SK-N-SH (cell line): ENCODE measurements around the gene MAD1L1.

Source experiments
- CTCF ChIP-seq: fragments of 200-600 bp; sonication (generic); IDR thresholded peaks from 2 replicates; pipeline ENCODE4 v1.6.1; 2017; ENCODE audit warnings: antibody characterized with exemption, mild to moderate bottlenecking, moderate library complexity
- FOSL2 ChIP-seq: IDR thresholded peaks from 2 replicates; pipeline ENCODE4 v1.4.0; 2012; ENCODE audit warnings: low read depth, mild to moderate bottlenecking, moderate library complexity, borderline replicate concordance
- FOXJ3 ChIP-seq: sonication (generic); formaldehyde crosslinking; IDR thresholded peaks from 2 replicates; pipeline ENCODE4 v1.5.1; 2020; ENCODE audit warnings: mild to moderate bottlenecking, missing genetic modification reagents
- GATA2 ChIP-seq: sonication (generic); formaldehyde crosslinking; IDR thresholded peaks from 2 replicates; pipeline ENCODE4 v1.5.0; 2020; ENCODE audit warnings: mild to moderate bottlenecking, missing genetic modification reagents
- MAX ChIP-seq: IDR thresholded peaks from 2 replicates; pipeline ENCODE4 v1.4.0; 2012; ENCODE audit warnings: low read depth
- NRF1 ChIP-seq: IDR thresholded peaks from 2 replicates; pipeline ENCODE4 v1.6.1; 2012; ENCODE audit warnings: low read depth, mild to moderate bottlenecking, low read length
- RFX5 ChIP-seq: IDR thresholded peaks from 2 replicates; pipeline ENCODE4 v1.6.1; 2012; ENCODE audit warnings: mild to moderate bottlenecking, improper control_type of control experiment, low read length
- SIN3A ChIP-seq: IDR thresholded peaks from 2 replicates; pipeline ENCODE4 v1.6.1; 2012; ENCODE audit warnings: low read depth, mild to moderate bottlenecking, low read length, moderate library complexity, borderline replicate concordance
- TEAD4 ChIP-seq: IDR thresholded peaks from 2 replicates; pipeline ENCODE4 v1.4.0; 2012; ENCODE audit warnings: mild to moderate bottlenecking, borderline replicate concordance; ENCODE audit not compliant: insufficient read depth
- YY1 ChIP-seq: IDR thresholded peaks from 2 replicates; pipeline ENCODE4 v1.4.0; 2012; ENCODE audit warnings: low read depth, mild to moderate bottlenecking
- TF ChIP-seq, protein P1 (sequence below): IDR thresholded peaks from 2 replicates; pipeline ENCODE4 v1.4.0; 2012; ENCODE audit warnings: low read depth, borderline replicate concordance
- TF ChIP-seq, protein P2 (sequence below): IDR thresholded peaks from 2 replicates; pipeline ENCODE4 v1.6.1; 2012; ENCODE audit warnings: mild to moderate bottlenecking, low read depth, low read length, moderate library complexity

GRCh38 chr7:1893451-1893850 is 339.3 kb downstream of the MAD1L1 start:
- TF ChIP-seq NRF1 = no peak
- TF ChIP-seq MAX = no peak
- no peak for TF ChIP-seq RFX5
- TF ChIP-seq, protein P1, sequence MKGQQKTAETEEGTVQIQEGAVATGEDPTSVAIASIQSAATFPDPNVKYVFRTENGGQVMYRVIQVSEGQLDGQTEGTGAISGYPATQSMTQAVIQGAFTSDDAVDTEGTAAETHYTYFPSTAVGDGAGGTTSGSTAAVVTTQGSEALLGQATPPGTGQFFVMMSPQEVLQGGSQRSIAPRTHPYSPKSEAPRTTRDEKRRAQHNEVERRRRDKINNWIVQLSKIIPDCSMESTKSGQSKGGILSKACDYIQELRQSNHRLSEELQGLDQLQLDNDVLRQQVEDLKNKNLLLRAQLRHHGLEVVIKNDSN = no peak
- TF ChIP-seq FOSL2 = no peak
- TF ChIP-seq, protein P2, sequence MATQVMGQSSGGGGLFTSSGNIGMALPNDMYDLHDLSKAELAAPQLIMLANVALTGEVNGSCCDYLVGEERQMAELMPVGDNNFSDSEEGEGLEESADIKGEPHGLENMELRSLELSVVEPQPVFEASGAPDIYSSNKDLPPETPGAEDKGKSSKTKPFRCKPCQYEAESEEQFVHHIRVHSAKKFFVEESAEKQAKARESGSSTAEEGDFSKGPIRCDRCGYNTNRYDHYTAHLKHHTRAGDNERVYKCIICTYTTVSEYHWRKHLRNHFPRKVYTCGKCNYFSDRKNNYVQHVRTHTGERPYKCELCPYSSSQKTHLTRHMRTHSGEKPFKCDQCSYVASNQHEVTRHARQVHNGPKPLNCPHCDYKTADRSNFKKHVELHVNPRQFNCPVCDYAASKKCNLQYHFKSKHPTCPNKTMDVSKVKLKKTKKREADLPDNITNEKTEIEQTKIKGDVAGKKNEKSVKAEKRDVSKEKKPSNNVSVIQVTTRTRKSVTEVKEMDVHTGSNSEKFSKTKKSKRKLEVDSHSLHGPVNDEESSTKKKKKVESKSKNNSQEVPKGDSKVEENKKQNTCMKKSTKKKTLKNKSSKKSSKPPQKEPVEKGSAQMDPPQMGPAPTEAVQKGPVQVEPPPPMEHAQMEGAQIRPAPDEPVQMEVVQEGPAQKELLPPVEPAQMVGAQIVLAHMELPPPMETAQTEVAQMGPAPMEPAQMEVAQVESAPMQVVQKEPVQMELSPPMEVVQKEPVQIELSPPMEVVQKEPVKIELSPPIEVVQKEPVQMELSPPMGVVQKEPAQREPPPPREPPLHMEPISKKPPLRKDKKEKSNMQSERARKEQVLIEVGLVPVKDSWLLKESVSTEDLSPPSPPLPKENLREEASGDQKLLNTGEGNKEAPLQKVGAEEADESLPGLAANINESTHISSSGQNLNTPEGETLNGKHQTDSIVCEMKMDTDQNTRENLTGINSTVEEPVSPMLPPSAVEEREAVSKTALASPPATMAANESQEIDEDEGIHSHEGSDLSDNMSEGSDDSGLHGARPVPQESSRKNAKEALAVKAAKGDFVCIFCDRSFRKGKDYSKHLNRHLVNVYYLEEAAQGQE = no peak
- TF ChIP-seq GATA2 = no peak
- TF ChIP-seq CTCF = no peak
- no peak for TF ChIP-seq SIN3A
- no peak for TF ChIP-seq FOXJ3 (CRISPR knock-in tag)
- TF ChIP-seq YY1 = no peak
- no peak for TF ChIP-seq TEAD4
